ENCODE measurements around the gene ACRV1.

DNA sequence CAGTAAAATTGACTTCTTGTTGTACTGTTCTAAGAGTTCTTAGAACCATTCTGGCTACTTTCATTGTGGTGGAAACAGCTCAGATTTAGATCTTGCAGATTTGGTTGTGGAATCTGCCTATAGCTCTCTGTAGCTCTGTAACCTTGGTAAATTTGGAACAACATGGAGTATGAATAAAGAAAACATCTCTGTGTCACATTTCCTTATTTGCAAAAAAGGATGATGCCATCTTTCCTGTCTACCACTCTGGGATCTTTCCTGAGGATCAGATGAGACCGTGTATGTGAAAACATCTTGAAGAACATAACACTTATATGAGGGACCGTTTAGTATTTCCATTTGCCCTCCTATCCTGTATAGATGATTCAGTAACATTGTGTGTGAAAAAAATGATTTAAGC, 9.1 kb downstream of the ACRV1 start:
- TF ChIP-seq, protein P1, sequence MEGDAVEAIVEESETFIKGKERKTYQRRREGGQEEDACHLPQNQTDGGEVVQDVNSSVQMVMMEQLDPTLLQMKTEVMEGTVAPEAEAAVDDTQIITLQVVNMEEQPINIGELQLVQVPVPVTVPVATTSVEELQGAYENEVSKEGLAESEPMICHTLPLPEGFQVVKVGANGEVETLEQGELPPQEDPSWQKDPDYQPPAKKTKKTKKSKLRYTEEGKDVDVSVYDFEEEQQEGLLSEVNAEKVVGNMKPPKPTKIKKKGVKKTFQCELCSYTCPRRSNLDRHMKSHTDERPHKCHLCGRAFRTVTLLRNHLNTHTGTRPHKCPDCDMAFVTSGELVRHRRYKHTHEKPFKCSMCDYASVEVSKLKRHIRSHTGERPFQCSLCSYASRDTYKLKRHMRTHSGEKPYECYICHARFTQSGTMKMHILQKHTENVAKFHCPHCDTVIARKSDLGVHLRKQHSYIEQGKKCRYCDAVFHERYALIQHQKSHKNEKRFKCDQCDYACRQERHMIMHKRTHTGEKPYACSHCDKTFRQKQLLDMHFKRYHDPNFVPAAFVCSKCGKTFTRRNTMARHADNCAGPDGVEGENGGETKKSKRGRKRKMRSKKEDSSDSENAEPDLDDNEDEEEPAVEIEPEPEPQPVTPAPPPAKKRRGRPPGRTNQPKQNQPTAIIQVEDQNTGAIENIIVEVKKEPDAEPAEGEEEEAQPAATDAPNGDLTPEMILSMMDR (IDR thresholded peaks at IDR 0.05) = no peak
- TF ChIP-seq POLR2A (IDR thresholded peaks at IDR 0.05) = no peak
